ENCODE data around the gene ATM.

Gene ATM, protein sequence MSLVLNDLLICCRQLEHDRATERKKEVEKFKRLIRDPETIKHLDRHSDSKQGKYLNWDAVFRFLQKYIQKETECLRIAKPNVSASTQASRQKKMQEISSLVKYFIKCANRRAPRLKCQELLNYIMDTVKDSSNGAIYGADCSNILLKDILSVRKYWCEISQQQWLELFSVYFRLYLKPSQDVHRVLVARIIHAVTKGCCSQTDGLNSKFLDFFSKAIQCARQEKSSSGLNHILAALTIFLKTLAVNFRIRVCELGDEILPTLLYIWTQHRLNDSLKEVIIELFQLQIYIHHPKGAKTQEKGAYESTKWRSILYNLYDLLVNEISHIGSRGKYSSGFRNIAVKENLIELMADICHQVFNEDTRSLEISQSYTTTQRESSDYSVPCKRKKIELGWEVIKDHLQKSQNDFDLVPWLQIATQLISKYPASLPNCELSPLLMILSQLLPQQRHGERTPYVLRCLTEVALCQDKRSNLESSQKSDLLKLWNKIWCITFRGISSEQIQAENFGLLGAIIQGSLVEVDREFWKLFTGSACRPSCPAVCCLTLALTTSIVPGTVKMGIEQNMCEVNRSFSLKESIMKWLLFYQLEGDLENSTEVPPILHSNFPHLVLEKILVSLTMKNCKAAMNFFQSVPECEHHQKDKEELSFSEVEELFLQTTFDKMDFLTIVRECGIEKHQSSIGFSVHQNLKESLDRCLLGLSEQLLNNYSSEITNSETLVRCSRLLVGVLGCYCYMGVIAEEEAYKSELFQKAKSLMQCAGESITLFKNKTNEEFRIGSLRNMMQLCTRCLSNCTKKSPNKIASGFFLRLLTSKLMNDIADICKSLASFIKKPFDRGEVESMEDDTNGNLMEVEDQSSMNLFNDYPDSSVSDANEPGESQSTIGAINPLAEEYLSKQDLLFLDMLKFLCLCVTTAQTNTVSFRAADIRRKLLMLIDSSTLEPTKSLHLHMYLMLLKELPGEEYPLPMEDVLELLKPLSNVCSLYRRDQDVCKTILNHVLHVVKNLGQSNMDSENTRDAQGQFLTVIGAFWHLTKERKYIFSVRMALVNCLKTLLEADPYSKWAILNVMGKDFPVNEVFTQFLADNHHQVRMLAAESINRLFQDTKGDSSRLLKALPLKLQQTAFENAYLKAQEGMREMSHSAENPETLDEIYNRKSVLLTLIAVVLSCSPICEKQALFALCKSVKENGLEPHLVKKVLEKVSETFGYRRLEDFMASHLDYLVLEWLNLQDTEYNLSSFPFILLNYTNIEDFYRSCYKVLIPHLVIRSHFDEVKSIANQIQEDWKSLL (N-terminal part only)

DNA sequence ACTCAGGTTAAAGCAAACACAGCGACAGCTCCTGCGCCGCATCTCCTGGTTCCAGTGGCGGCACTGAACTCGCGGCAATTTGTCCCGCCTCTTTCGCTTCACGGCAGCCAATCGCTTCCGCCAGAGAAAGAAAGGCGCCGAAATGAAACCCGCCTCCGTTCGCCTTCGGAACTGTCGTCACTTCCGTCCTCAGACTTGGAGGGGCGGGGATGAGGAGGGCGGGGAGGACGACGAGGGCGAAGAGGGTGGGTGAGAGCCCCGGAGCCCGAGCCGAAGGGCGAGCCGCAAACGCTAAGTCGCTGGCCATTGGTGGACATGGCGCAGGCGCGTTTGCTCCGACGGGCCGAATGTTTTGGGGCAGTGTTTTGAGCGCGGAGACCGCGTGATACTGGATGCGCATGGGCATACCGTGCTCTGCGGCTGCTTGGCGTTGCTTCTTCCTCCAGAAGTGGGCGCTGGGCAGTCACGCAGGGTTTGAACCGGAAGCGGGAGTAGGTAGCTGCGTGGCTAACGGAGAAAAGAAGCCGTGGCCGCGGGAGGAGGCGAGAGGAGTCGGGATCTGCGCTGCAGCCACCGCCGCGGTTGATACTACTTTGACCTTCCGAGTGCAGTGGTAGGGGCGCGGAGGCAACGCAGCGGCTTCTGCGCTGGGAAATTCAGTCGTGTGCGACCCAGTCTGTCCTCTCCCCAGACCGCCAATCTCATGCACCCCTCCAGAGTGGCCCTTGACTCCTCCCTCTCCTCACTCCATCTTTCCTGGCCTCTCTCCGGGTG is at the start of gene ATM, which contains the start of gene NPAT:
Gene ATM, plus strand, starts transcription at position 494 of the 774 bp plus-strand sequence. CDS start 4,558 bp downstream, outside the sequence.
Gene NPAT, minus strand, starts transcription at position 65 of the 774 bp plus-strand sequence. CDS start 102 bp downstream, outside the sequence.
- TF ChIP-seq LEF1 (IDR thresholded peaks at IDR 0.05; ENCODE audit: borderline replicate concordance) (no peak), ARNT (IDR thresholded peaks at IDR 0.05) (no peak), FOXA1 (IDR thresholded peaks at IDR 0.05) (no peak), TARDBP (IDR thresholded peaks at IDR 0.05) (no peak), FOXK2 (IDR thresholded peaks at IDR 0.05) (no peak), ELF4 (IDR thresholded peaks at IDR 0.05) (peak; percentile 69), BHLHE40 (IDR thresholded peaks at IDR 0.05; ENCODE audit: borderline replicate concordance) (no peak), ZNF384 (IDR thresholded peaks at IDR 0.05) (no peak), FOXM1 (IDR thresholded peaks at IDR 0.05; ENCODE audit: borderline replicate concordance) (no peak), SP1 (IDR thresholded peaks at IDR 0.05) (no peak), HDGF (IDR thresholded peaks at IDR 0.05; ENCODE audit: borderline replicate concordance) (no peak), L3MBTL2 (conservative IDR thresholded peaks at IDR 0.05) (peak; percentile 11; the same call in 1 of the 2 replicates), CTBP1 (IDR thresholded peaks at IDR 0.05; ENCODE audit: borderline replicate concordance) (no peak), NFRKB (IDR thresholded peaks at IDR 0.05) (no peak), SUZ12 (IDR thresholded peaks at IDR 0.05) (no peak)
- TF ChIP-seq, protein P1, sequence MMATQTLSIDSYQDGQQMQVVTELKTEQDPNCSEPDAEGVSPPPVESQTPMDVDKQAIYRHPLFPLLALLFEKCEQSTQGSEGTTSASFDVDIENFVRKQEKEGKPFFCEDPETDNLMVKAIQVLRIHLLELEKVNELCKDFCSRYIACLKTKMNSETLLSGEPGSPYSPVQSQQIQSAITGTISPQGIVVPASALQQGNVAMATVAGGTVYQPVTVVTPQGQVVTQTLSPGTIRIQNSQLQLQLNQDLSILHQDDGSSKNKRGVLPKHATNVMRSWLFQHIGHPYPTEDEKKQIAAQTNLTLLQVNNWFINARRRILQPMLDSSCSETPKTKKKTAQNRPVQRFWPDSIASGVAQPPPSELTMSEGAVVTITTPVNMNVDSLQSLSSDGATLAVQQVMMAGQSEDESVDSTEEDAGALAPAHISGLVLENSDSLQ (IDR thresholded peaks at IDR 0.05) = no peak
- CTCF ChIA-PET = interaction anchor here (0.6 to 1.0 kb wide), 4 partner anchors 48 to 397 kb away, joined by 3 read pairs; partner anchors contain the start of gene CUL5
- DNase-seq (ENCODE audit: extremely low spot score) = peak; percentile 96
- POLR2A ChIA-PET = interaction anchor here (0.8 to 2.5 kb wide), 6 partner anchors 9 to 244 kb away, joined by 3 to 10 read pairs (median 3); partner anchors contain the start of genes ACAT1 and C11orf65

DNA sequence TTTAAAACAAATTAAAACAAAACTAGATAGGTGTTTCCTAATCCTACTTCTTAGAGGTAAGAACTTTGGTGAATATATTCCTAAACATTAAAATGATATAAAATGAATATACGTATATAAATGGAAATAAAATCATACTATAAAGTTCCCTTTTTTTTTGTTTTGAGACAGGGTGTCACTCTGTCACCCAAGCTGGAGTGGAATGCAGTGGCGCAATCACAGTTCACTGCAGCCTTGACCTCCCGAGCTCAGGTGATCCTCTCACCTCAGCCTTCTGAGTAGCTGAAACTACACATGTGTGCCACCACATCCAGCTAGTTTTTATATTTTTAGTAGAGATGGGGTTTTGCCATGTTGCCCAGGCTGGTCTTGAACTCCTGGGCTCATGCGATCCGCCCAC is 45.3 kb upstream of the ATM start:
- ChIA-PET POLR2A (no interaction called here), CTCF (no interaction called here)
- TF ChIP-seq ZNF384 (IDR thresholded peaks at IDR 0.05) = no peak
- no peak for TF ChIP-seq SUZ12 (IDR thresholded peaks at IDR 0.05)
- no peak for TF ChIP-seq CTBP1 (IDR thresholded peaks at IDR 0.05; ENCODE audit: borderline replicate concordance)
- no peak for TF ChIP-seq TARDBP (IDR thresholded peaks at IDR 0.05)
- no peak for TF ChIP-seq FOXM1 (IDR thresholded peaks at IDR 0.05; ENCODE audit: borderline replicate concordance)
- no peak for TF ChIP-seq ELF4 (IDR thresholded peaks at IDR 0.05)
- TF ChIP-seq FOXA1 (IDR thresholded peaks at IDR 0.05) = no peak
- no peak for TF ChIP-seq BHLHE40 (IDR thresholded peaks at IDR 0.05; ENCODE audit: borderline replicate concordance)
- no peak for TF ChIP-seq FOXK2 (IDR thresholded peaks at IDR 0.05)
- TF ChIP-seq HDGF (IDR thresholded peaks at IDR 0.05; ENCODE audit: borderline replicate concordance) = no peak
- TF ChIP-seq LEF1 (IDR thresholded peaks at IDR 0.05; ENCODE audit: borderline replicate concordance) = no peak
- TF ChIP-seq L3MBTL2 (conservative IDR thresholded peaks at IDR 0.05) = no peak
- TF ChIP-seq, protein P1 (IDR thresholded peaks at IDR 0.05) = no peak
- no peak for TF ChIP-seq SP1 (IDR thresholded peaks at IDR 0.05)
- TF ChIP-seq NFRKB (IDR thresholded peaks at IDR 0.05) = no peak
- no peak for TF ChIP-seq ARNT (IDR thresholded peaks at IDR 0.05)

DNA sequence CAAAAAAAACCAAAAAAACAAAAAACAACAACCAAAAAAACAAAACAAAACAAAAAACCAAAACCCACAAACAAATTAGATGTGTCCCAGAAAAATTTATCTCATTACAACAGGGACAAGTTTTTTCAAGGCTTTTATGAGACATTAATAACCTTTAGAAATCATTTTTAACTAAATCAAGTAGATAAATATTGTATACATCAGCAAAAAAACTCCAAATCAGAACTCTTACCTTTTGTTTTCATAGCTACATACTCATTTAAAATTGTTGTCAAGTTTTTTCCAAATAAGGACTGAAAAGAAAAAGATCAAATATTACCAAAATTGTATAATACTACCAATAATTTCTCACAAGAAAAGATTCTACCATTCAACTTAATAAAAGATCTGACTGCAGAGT is 29.1 kb upstream of the ATM start:
- ChIA-PET CTCF (no interaction called here), POLR2A (no interaction called here)
- no peak for DNase-seq (ENCODE audit: extremely low spot score)
- TF ChIP-seq CTBP1 (IDR thresholded peaks at IDR 0.05; ENCODE audit: borderline replicate concordance) (no peak), ZNF384 (IDR thresholded peaks at IDR 0.05) (no peak), BHLHE40 (IDR thresholded peaks at IDR 0.05; ENCODE audit: borderline replicate concordance) (no peak), FOXK2 (IDR thresholded peaks at IDR 0.05) (no peak), SUZ12 (IDR thresholded peaks at IDR 0.05) (no peak), ELF4 (IDR thresholded peaks at IDR 0.05) (no peak), ARNT (IDR thresholded peaks at IDR 0.05) (no peak), HDGF (IDR thresholded peaks at IDR 0.05; ENCODE audit: borderline replicate concordance) (no peak), SP1 (IDR thresholded peaks at IDR 0.05) (no peak), L3MBTL2 (conservative IDR thresholded peaks at IDR 0.05) (no peak), FOXM1 (IDR thresholded peaks at IDR 0.05; ENCODE audit: borderline replicate concordance) (no peak), LEF1 (IDR thresholded peaks at IDR 0.05; ENCODE audit: borderline replicate concordance) (no peak), TARDBP (IDR thresholded peaks at IDR 0.05) (no peak), NFRKB (IDR thresholded peaks at IDR 0.05) (no peak), FOXA1 (IDR thresholded peaks at IDR 0.05) (no peak)
- TF ChIP-seq, protein P1 (IDR thresholded peaks at IDR 0.05) = no peak

More for the DNA sequence above, 45.3 kb upstream of the ATM start:
- no peak for DNase-seq (ENCODE audit: extremely low spot score)

DNA sequence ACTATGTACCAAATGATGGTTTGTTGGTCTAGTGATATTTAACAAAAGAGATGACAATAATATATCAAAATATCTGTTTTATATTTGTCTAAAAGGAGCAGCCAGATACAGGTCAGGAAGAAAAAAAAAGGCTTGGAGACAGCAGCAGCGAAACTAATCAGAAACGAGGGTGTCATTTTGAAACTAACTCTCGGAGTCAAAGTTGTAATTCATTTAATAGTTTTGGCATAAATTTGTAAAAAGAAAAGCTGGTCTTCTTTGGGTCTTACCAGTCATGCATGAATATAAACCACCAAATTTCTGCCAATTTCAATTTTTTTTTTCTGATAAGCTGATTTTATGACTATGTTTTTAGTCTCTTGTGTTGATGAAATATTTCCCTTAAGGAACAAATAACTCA is 26.0 kb upstream of the ATM start:
- DNase-seq (ENCODE audit: extremely low spot score) = no peak
- POLR2A ChIA-PET = no interaction called here
- CTCF ChIA-PET = no interaction called here
- TF ChIP-seq FOXK2 (IDR thresholded peaks at IDR 0.05) = no peak

All from HEK293T (cell line).